GM18951 (cell line): ENCODE measurements around the gene DYNLL1.
A peak's percentile ranks its signal among the peaks of the same experiment; 100 is the strongest.
"Not testable (repeated sequence)": the region's sequence is repeated elsewhere in the genome, so short reads cannot be mapped to it uniquely, and the experiment has no call there.

Experiments used
- POLR2A ChIP-seq: IDR thresholded peaks from 4 replicates; pipeline ENCODE4 v1.6.1; 2011; ENCODE audit warnings: mild to moderate bottlenecking; ENCODE audit not compliant: insufficient read length, insufficient read depth; ENCODE audit errors: extremely low read depth
- in situ Hi-C: fragments of 300-500 bp; cut with MboI; formaldehyde crosslinking; loops from one replicate; pipeline ENCODE4 v1.12.0; 2022; ENCODE audit warnings: low sequenced_read_pairs, mixed read lengths, inconsistent platforms; ENCODE audit not compliant: unreplicated experiment

Gene DYNLL1

GRCh38 chr12:120468821-120469449 lies 27.0 kb upstream of the DYNLL1 start:
- no peak for TF ChIP-seq POLR2A
- in situ Hi-C loops = no loop called here

- TF ChIP-seq POLR2A = peak; percentile 94
- in situ Hi-C loops = no loop called here
Measured at GRCh38 chr12:120469450-120470149, 26.3 kb upstream of the DYNLL1 start, which contains the start of gene SRSF9. Gene SRSF9 (minus strand): TSS chr12:120469748. CDS start chr12:120469609, 139 bp downstream.

GRCh38 chr12:120470150-120470784 lies 25.6 kb upstream of the DYNLL1 start:
- no peak for TF ChIP-seq POLR2A
- in situ Hi-C loops = no loop called here

GRCh38 chr12:120472521-120472920 lies 23.4 kb upstream of the DYNLL1 start:
- TF ChIP-seq POLR2A = no peak
- in situ Hi-C loops = no loop called here

GRCh38 chr12:120473807-120474615 lies 21.9 kb upstream of the DYNLL1 start:
- in situ Hi-C loops = no loop called here
- TF ChIP-seq POLR2A = no peak

GRCh38 chr12:120474616-120474960 lies 21.3 kb upstream of the DYNLL1 start:
- TF ChIP-seq POLR2A = no peak
- in situ Hi-C loops = no loop called here

- TF ChIP-seq POLR2A = no peak
Measured at GRCh38 chr12:120475643-120476042, 20.3 kb upstream of the DYNLL1 start.

GRCh38 chr12:120479458-120479857 lies 16.5 kb upstream of the DYNLL1 start:
- in situ Hi-C loops = no loop called here
- no peak for TF ChIP-seq POLR2A

More at GRCh38 chr12:120475643-120476042, 20.3 kb upstream of the DYNLL1 start:
- in situ Hi-C loops = no loop called here

- no peak for TF ChIP-seq POLR2A
- in situ Hi-C loops = no loop called here
Measured at GRCh38 chr12:120480211-120480610, 15.7 kb upstream of the DYNLL1 start.

- in situ Hi-C loops = no loop called here
- no peak for TF ChIP-seq POLR2A
Measured at GRCh38 chr12:120481022-120481767, 14.7 kb upstream of the DYNLL1 start.

GRCh38 chr12:120483621-120484020 lies 12.3 kb upstream of the DYNLL1 start:
- no peak for TF ChIP-seq POLR2A

GRCh38 chr12:120485961-120486881 lies 9.7 kb upstream of the DYNLL1 start:
- no peak for TF ChIP-seq POLR2A
- in situ Hi-C loops = no loop called here

More at GRCh38 chr12:120483621-120484020, 12.3 kb upstream of the DYNLL1 start:
- in situ Hi-C loops = no loop called here

- in situ Hi-C loops = not testable (repeated sequence)
Measured at GRCh38 chr12:120487552-120487951, 8.4 kb upstream of the DYNLL1 start.
